ENCODE results near the gene ZNF76.
"Not testable (repeated sequence)": the region's sequence is repeated elsewhere in the genome, so short reads cannot be mapped to it uniquely, and the experiment has no call there.

The ZNF76 gene

DNA sequence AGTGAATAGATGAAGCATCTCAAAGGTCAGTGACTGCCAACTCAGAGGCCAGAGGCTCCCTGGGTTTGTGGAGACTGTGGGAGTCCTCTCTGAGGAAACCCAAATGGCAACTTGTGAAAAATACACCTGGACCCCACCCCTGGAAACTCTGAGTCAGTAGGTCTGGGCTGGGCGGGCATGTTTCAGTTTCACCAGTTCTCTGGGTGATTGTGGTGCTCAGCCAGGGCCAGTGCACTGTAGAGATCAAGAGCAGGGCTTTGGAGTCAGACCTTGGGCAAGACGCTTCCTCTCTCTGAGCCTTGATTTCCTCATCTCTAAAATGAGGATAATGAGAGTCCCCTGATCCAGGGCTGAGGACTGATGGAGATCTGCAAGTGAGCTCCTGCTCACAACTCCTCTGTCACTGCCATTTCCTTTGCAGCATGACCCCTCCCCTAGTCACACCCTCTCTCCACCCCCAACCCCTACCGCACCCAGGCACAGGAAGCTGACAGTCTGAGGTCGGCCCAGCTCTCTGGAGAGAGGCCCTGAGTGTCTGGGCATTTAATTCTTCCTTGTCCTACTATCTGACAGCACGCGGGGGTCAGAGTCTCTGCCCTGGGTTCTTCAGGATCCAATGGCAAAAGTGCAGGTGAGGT lies 43.2 kb downstream of the ZNF76 start:
- no peak for DNase-seq

DNA sequence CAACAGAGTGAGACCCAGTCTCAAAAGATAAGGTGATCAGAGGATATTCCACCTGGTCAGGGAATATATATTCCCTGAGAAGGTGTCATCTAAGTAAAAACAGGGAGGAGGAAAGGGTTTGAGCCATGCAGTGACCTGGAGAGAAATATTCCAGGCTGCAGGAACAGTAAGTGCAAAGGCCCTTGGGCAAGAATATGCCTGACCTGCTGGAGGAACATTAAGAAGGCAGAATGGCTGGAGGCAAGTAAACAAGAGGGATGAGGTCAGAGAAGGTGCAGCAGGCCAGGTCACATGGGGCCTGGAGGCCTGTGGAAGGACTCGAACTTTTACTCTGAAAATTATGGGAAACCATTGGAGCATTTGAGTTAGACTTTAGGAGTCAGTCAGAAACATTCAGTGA lies 44.8 kb downstream of the ZNF76 start:
- no peak for DNase-seq

GRCh38 chr6:35305117-35305516 lies 45.6 kb downstream of the ZNF76 start:
- DNase-seq: no peak

DNA sequence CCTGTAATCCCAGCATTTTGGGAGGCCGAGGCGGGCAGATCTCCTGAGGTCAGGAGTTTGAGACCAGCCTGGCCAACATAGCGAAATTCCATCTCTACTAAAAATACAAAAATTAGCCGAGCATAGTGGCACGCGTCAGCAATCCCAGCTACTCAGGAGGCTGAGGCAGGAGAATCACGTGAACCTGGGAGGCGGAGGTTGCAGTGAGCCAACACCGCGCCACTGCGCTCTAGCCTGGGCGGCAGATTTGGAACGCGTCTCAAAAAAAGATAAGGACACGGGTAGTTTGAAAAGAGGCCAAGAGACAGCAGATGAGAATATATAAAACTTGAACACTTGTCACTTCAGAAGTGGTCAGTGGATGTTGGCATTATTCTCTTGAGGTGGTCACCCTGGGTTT lies 47.6 kb downstream of the ZNF76 start:
- not testable (repeated sequence) for DNase-seq

DNA sequence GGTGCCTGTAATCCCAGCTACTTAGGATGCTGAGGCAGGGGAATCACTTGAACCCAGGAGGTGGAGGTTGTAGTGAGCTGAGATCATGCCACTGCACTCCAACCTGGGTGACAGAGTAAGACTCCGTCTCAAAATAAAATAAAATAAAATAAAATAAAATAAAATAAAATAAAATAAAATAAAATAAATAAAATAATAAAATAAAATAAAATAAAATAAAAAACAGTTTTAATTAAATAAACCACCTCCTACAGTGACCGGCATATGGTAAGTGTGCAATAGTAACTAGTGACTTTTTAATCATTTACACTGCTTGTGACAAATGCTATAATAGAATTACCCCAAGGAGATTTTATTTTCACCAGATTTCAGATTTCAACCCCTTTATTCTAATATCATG lies 49.0 kb downstream of the ZNF76 start:
- not testable (repeated sequence) for DNase-seq

DNA sequence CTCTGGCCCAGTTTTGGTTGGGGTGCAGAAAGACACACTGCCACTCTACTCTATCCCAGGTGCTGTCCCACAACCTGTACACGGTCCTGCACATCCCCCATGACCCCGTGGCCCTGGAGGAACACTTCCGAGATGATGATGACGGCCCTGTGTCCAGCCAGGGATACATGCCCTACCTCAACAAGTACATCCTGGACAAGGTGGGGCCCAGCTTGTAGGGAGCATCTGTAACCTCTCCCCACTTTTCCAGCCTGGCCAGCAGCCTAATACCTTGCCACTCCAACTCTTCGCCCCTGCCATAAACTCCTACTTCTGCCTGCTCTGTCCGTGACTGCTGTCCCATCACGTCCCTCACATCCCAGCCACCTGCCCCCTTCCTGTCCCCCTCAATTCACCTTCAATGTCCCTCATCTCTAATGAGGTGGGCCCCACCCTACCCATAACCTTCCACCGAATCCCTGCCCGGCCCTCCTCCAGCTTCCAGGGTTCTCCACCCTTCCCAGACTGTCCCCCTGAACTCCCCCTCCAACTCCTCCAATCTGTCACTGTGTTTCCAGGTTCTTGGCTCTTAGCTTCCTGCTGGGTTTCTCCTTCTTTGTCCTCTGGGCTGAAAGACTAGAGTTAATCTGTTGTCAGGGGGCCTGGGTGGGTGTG lies 50.2 kb downstream of the ZNF76 start:
- no peak for DNase-seq

DNA sequence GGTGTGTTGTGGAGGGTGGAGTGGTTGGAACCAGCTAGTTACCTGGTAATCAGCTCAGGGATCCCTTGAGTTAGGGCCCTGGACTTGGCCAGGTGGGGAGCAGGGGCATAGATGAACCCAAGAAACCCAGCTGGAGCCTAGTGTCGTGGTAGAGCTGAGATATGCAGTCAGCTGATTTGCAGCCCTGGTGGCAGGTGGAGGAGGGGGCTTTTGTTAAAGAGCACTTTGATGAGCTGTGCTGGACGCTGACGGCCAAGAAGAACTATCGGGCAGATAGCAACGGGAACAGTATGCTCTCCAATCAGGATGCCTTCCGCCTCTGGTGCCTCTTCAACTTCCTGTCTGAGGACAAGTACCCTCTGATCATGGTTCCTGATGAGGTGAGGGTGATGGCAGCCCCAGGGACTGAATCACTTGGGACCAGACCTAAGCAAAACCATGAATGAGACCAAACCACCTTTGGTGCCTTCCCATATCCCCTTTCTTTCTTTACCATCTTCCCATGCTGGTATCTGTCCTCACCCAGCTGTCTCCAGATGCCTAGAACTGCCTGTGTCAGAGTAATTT lies 50.8 kb downstream of the ZNF76 start:
- no peak for DNase-seq

GRCh38 chr6:35311390-35312075 lies 52.0 kb downstream of the ZNF76 start:
- DNase-seq: no peak

GRCh38 chr6:35312076-35312800 lies 52.7 kb downstream of the ZNF76 start:
- DNase-seq: no peak

DNA sequence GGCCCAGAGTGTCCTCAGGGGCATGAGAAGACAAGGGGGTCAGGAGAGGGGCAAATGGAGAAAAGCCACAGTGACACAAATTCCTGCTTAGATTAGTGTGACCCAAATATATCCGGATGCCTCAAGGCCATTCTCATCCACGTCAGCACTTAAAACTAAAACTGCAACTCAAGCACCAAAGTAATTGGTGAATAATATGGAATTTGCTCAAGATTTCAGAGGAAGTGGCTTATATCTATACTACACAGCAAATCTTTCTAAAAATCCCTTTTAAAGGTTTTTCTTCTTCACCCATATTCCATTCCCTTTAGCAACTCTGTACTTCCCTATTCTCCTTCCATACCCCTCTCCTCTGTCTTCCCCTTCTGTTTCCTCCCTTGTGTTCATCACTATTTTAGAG lies 53.3 kb downstream of the ZNF76 start:
- DNase-seq: no peak

- no peak for DNase-seq
Observed at GRCh38 chr6:35317483-35318195, 58.1 kb downstream of the ZNF76 start.

DNA sequence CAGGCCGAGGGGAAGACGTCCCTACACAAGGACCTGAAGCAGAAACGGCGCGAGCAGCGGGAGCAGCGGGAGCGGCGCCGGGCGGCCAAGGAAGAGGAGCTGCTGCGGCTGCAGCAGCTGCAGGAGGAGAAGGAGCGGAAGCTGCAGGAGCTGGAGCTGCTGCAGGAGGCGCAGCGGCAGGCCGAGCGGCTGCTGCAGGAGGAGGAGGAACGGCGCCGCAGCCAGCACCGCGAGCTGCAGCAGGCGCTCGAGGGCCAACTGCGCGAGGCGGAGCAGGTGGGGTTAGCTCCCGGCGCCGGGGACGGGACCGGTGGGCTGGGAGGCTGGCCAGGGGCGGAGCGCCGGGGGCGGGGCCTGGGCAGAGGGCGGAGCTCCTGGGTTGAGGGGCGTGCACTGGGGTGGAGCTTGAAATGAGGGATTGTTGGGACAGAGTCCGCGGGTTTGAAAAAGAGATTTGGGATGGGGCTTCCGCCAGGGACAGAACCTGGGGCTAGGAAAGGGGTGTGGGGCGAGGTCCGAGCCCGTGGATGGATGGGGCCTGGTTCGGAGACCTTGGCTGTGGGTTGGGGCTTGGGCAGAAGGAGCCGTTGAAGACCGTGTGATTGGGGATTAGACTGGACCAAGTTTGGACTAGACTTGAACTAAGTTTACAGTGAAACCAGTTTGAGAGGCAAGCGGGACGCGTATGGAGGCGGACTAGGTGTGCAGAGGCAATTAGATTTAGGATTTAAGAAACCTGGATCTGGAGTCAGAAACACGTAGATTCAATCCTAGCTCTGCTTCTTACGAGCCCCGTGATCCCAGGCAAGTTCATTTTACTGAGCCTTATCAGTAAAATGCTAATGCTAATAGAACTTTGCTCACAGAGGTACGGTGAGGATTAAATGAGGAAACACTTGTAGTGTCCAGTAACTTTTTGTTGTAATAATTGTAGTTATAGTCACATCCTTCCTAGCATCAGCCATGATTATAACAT lies 58.9 kb downstream of the ZNF76 start:
- DNase-seq: peak; percentile 56

DNA sequence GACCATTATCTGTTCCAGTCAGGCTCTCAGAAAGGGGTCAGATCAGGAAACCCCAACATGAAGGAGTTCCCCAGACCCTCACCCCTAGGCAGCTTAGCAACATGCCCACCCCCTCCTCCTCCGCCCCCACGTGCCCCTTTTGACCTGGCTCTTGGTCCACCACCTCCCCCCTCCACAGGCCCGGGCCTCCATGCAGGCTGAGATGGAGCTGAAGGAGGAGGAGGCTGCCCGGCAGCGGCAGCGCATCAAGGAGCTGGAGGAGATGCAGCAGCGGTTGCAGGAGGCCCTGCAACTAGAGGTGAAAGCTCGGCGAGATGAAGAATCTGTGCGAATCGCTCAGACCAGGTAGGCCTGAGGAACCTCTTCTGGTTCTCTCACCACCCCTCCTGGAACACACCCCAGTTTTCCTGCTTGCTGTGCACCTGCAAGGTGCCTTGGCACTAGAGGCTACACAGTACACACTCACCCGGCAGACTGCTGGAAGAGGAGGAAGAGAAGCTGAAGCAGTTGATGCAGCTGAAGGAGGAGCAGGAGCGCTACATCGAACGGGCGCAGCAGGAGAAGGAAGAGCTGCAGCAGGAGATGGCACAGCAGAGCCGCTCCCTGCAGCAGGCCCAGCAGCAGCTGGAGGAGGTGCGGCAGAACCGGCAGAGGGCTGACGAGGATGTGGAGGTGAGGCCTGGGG lies 60.0 kb downstream of the ZNF76 start:
- DNase-seq: no peak

- DNase-seq: no peak
Observed at GRCh38 chr6:35320031-35320410, 60.5 kb downstream of the ZNF76 start.

DNA sequence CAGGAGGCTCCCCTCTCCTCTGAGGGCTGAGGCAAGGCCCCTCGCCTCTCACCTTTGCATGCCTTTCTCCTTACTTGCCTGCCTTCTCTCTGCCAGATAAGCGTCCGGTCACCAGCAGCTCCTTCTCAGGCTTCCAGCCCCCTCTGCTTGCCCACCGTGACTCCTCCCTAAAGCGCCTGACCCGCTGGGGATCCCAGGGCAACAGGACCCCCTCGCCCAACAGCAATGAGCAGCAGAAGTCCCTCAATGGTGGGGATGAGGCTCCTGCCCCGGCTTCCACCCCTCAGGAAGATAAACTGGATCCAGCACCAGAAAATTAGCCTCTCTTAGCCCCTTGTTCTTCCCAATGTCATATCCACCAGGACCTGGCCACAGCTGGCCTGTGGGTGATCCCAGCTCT lies 61.6 kb downstream of the ZNF76 start:
- no peak for DNase-seq

DNA sequence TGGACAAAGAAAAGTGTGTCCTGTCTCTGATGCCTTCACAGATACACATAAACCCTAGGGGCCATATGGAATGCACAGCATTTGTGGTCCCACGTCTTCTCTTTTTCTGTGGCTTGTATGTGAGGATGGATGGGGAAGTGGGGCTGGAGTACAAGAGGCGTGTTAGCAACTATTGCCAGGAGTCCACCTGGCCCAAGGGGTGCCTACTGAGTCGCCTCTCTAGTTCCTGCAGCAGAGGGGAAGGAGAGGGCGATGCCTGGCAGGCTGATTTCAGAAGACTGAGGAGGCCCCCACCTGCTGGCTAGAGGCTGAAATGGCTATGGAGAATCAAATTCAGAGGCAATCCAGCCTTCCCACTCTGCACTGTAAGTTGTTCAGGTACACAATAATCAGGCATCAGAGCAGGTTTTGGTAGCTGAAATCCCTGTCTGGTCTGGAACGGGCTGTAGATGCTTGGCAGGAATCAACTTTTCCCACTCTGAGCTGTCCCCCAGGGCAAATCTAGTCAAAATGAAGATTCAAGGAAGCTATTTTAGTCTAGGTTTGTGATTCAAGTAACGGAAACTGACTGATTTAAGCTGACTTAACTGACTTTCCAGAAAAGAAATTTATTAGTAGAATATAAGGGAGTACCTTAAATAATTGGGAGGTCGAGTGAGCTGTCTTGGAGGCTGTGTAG lies 68.0 kb downstream of the ZNF76 start:
- DNase-seq: peak; percentile 41

GRCh38 chr6:35328108-35328723 lies 68.7 kb downstream of the ZNF76 start:
- no peak for DNase-seq

- not testable (repeated sequence) for DNase-seq
Observed at GRCh38 chr6:35328965-35329364, 69.4 kb downstream of the ZNF76 start.

DNA sequence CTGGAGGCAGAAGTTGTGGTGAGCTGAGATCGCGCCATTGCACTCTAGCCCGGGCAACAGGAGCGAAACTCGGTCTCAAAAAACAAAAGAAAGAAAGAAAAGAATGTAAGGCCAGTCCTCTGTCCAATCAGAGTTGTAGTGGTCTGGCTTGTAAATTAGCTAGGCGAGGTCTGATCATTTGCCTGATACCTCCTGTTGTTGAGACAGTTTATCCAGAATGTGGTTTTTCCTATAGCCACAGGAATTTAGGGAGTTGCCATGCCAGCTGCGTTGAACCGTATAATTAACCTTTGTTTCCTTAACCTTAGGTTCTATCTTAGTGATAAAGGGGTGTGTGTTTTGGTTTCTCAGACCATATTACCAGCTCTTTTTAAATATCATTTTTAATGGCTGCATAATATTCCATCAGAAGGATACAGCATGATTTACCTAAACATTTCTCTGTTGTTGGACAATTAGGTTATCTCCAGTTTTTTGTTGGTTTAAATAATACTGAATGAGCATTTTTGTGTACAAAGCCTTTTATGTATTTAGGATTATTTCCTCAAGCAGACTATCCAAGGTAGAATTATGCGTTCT lies 71.1 kb downstream of the ZNF76 start:
- no peak for DNase-seq
